ENCODE data around the gene IRF2BP2. TPM values are rescaled to one million over a fixed set of nuclear protein-coding genes. Genes with fewer than 3 reads are reported as not detected.
A peak's percentile ranks its signal among the peaks of the same experiment; 100 is the strongest.

The IRF2BP2 gene
- total and polyA plus RNA-seq, 4 donors, result 49.3 to 197 (median 110) TPM

GRCh38 chr1:234589854-234590620, 19.9 kb downstream of the IRF2BP2 start:
- whole genome bisulfite sequencing, 2 donors, result 70 to 94% methylated on average over 7 of the region's 7 CpGs
- Histone ChIP-seq H3K4me1 (ENCODE audit: control insufficient read depth in 5 of 5, insufficient read depth in 5 of 5, low read length in 5 of 5) (peaks cover 0 to 3% (median 0%) of the 10 kb centered on the region in 5 donors), H3K36me3 (ENCODE audit: control insufficient read depth in 4 of 4, insufficient read depth in 4 of 4, low read length in 4 of 4) (no peaks in the 10 kb centered on the region), H3K9ac (ENCODE audit: insufficient read depth in 1 of 2, low read length in 2 of 2) (no peak overlapping the region), H3K27ac (ENCODE audit: low read depth in 1 of 2, low read length in 1 of 2) (peak overlapping the region in 1 of 2 donors; percentile 64), H3K9me3 (ENCODE audit: control insufficient read depth in 4 of 4, insufficient read depth in 3 of 4, low read length in 3 of 4) (no peaks in the 10 kb centered on the region), H3K4me3 (no peak overlapping the region), H3K27me3 (ENCODE audit: control insufficient read depth in 3 of 3, insufficient read depth in 3 of 3, low read length in 2 of 3) (no peaks in the 10 kb centered on the region)
- no peak for ATAC-seq (ENCODE audit: insufficient read depth, low FRiP score)
- no peak for DNase-seq
- TF ChIP-seq CTCF (IDR thresholded peaks at IDR 0.05; ENCODE audit: control extremely low read depth, extremely low read depth), result no peak

- Histone ChIP-seq H3K9ac (ENCODE audit: insufficient read depth in 1 of 2, low read length in 2 of 2) (no peak overlapping the region), H3K27me3 (ENCODE audit: control insufficient read depth in 3 of 3, insufficient read depth in 3 of 3, low read length in 2 of 3) (no peaks in the 10 kb centered on the region), H3K36me3 (ENCODE audit: control insufficient read depth in 4 of 4, insufficient read depth in 4 of 4, low read length in 4 of 4) (no peaks in the 10 kb centered on the region), H3K4me3 (no peak overlapping the region), H3K9me3 (ENCODE audit: control insufficient read depth in 4 of 4, insufficient read depth in 3 of 4, low read length in 3 of 4) (no peaks in the 10 kb centered on the region), H3K27ac (ENCODE audit: low read depth in 1 of 2, low read length in 1 of 2) (peak overlapping the region in 1 of 2 donors; percentile 64), H3K4me1 (ENCODE audit: control insufficient read depth in 5 of 5, insufficient read depth in 5 of 5, low read length in 5 of 5) (peaks cover 0 to 3% (median 0%) of the 10 kb centered on the region in 5 donors)
- no peak for TF ChIP-seq CTCF (IDR thresholded peaks at IDR 0.05; ENCODE audit: control extremely low read depth, extremely low read depth)
- no peak for ATAC-seq (ENCODE audit: insufficient read depth, low FRiP score)
- 88 to 91% methylated on average over 16 of the region's 16 CpGs for WGBS, 2 donors
- no peak for DNase-seq
Measured at GRCh38 chr1:234589064-234589800, 20.7 kb downstream of the IRF2BP2 start.

GRCh38 chr1:234588386-234588785, 21.6 kb downstream of the IRF2BP2 start:
- Histone ChIP-seq H3K4me1 (ENCODE audit: control insufficient read depth in 5 of 5, insufficient read depth in 5 of 5, low read length in 5 of 5) (peaks cover 0 to 7% (median 2%) of the 10 kb centered on the region in 5 donors), H3K27me3 (ENCODE audit: control insufficient read depth in 3 of 3, insufficient read depth in 3 of 3, low read length in 2 of 3) (no peaks in the 10 kb centered on the region), H3K4me3 (no peak overlapping the region), H3K9me3 (ENCODE audit: control insufficient read depth in 4 of 4, insufficient read depth in 3 of 4, low read length in 3 of 4) (no peaks in the 10 kb centered on the region), H3K36me3 (ENCODE audit: control insufficient read depth in 4 of 4, insufficient read depth in 4 of 4, low read length in 4 of 4) (no peaks in the 10 kb centered on the region), H3K9ac (ENCODE audit: insufficient read depth in 1 of 2, low read length in 2 of 2) (no peak overlapping the region), H3K27ac (ENCODE audit: low read depth in 1 of 2, low read length in 1 of 2) (no peak overlapping the region)
- 82 to 91% methylated on average over 4 of the region's 4 CpGs for WGBS, 2 donors
- TF ChIP-seq CTCF (IDR thresholded peaks at IDR 0.05; ENCODE audit: control extremely low read depth, extremely low read depth), result no peak
- no peak for ATAC-seq (ENCODE audit: insufficient read depth, low FRiP score)
- no peak for DNase-seq
